G401.6 (cell line): Measurements from ENCODE around the gene SPON1.
A peak's percentile ranks its signal among the peaks of the same experiment; 100 is the strongest.
"Not testable (repeated sequence)": the region's sequence is repeated elsewhere in the genome, so short reads cannot be mapped to it uniquely, and the experiment has no call there.

Source experiments
- FAIRE-seq: peaks from 2 replicates; lab custom pipeline; 2012; peaks lifted over from hg19 to GRCh38; lab: Jason Lieb, UNC

Gene SPON1

DNA sequence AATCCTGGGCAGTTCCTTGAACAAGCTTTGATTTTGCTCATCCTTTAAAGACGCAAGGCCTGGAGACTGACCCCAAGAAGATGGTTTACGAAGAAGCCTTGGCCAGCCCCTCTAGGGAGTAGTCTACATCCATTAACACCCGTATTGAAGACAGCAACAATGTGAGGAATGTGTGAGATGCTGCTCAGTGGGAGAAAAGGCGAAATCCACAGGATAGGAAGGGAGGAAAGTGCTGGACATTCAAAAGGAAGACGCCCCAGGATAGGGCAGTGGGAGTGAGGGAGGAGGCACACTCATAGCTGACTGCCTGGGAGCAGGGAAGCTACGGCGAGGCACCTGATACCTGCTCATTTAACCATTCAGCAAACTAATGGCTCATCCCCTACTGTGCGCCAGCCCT lies 282.4 kb downstream of the SPON1 start:
- no peak for FAIRE-seq

DNA sequence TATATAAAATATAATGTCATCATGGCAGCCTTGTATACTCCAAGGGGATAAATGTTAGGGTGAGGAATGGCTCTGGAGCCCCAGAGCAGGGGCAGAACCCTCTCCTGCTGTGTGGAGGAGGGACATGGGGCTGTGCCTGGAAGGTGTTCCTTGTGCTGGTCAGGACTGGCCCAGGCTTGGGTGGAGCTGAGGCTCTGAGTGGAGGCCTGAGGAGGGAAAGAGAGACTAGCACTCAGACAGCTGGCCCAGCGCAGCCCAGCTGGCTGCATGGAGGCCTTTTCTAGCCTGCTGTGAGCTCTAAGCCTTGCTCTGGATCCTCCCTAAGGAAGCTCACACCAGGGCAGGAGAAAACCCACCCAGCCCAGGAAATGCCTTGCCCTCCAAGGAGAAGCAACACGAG lies 282.9 kb downstream of the SPON1 start:
- FAIRE-seq = no peak

DNA sequence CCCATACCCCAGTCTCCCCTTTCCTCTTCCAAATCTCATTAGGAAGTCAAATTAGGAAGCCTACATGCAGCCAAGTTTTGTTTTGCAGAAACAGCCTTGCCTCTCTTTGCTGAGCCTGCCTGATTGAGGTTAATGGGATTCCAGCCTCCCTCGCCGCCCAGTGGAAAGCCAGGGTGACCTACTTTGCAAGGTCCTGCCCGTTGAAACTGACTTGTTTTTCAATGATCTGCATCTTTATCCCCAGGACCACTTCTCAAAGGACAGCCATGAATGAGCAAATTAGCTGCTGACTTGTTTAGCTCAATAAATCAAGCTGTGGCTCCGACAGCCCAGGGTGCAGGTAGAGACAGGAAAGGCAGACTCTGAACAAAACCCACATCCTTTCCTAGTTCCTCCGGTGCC lies 286.1 kb downstream of the SPON1 start:
- no peak for FAIRE-seq

DNA sequence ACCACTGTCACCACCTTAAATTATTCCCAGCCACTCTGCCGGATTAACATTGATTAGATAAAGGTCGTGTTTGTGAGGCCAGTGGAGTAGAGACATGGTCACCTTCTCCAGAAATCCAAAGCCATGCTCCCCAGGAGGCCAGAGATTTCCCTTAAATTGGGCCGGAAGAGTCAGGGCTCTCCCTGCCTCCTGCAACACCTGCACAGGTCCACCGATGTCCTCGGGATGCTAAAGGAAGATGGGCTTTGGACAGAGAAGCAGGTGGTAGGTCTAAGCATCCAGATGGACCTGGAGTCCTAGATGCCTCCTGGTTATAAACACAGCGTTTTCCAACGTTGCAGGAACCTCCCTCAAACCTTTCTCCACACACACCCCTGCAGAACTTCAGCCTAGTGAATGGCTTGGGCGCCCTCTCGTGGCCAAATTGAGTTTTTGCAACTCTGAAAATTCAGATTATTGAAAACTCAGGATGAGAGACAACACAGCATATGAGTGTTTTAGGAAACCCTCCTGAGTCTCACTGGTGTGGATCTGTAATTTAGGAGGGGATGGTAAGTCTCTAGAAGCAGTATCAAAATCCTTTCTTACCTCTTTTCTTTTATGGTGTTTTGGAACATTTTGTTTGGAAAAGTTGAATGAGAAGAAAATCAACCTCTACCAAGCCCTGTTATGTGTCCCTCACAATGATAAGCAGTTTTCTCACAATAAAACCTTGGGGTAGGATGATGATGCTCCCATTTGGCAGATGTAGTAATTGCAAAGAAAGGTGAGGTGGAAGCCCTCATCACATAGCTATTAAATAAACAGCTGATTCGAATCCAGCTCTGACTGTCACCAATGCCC lies 286.8 kb downstream of the SPON1 start:
- FAIRE-seq = peak; percentile 91

DNA sequence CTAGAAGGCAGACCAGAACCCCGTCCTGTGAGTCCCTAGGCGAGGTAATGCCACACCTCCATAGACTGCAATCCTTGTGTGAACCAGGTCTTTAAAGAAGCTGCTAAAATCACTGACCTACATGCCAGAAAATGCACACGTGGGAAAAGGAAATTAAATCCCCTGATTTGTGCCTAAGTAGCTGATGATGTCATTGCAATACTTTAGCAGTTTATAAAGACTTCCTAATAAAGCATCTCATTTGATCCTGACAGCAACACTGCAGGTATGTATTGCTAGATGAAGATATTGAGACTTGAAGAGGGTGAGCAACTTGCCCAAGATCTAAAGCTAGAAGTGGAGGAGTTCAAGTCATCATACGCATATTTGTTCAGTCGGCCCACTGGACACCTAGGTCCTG lies 289.2 kb downstream of the SPON1 start:
- no peak for FAIRE-seq

DNA sequence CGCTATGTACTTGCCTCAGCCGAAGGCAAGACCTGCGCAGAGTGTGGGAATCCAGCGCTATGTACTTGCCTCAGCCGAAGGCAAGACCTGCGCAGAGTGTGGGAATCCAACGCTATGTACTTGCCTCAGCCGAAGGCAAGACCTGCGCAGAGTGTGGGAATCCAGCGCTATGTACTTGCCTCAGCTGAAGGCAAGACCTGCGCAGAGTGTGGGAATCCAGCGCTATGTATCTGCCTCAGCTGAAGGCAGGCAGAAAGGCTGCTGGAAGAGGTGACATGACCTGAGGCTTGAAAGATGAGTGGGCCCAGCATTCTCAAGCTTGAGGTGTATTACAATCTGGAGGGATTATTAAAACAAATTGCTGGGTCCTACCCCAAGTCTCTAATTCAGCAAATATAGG lies 290.0 kb downstream of the SPON1 start:
- not testable (repeated sequence) for FAIRE-seq

DNA sequence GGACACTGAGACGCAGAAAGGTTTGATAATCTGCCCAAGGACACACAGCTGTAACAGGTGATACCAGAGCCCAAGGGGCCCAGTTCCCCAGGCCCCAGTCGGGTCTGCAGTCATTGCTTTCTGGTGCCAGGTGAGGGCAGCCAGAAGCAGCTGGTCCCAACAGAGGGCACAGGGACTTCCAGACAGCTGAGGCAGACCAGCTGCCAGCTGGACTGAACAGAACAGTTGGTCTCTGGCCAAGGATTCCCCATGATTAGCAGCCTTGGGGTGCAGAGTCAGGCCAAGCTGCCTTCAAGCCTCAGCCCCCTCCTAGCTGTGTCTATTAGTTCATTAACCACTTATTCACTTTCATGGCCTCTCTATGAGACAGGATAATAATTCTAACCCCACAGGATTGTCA lies 290.9 kb downstream of the SPON1 start:
- FAIRE-seq = no peak

DNA sequence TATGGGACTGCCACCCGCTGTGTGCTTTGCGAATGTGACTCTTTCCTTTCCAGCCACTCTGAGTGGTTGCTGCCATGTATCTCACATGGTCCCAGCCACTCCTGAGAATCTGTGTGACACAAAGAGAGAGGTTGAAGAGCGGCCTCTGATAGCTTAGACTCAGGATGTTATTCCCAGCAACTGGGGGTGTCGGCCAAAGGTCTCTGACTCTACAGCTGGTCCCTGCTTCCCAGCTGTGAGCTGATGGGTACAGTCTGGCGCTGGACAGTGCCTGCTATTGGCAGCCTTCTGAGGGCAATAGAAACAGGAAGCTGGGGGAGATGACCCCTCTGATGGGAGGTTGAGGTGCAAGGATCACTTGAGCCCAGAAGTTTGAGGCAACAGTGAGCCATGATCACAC lies 291.3 kb downstream of the SPON1 start:
- FAIRE-seq = no peak

DNA sequence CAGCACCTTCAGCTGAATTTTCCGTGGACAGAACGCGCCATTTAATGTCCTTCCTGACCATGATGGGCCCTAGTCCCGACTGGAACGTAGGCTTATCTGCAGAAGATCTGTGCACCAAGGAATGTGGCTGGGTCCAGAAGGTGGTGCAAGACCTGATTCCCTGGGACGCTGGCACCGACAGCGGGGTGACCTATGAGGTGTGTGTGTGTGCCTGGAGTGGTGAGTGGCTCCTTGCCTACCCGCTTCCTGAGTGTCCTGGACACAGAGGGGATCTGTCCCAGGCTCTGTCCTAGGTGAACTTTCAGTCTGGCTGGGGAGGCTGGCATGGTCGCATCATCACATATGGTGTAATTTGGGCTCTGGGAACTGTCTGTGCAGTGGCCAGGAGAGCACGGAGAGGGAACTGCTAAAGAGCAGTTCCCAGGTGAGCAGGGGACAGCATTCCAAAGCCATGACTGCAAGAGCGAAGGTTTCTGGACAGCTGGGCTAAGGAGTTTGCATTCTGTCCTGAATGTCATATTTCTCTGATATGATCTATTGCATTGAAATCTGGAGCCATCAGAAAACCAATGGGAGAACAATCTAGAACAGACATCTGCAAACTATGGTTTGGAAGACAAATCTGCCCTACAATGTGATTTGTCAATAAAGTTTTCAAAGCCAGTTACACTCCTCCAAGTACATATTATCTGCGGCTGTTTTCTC lies 292.2 kb downstream of the SPON1 start:
- FAIRE-seq = no peak

DNA sequence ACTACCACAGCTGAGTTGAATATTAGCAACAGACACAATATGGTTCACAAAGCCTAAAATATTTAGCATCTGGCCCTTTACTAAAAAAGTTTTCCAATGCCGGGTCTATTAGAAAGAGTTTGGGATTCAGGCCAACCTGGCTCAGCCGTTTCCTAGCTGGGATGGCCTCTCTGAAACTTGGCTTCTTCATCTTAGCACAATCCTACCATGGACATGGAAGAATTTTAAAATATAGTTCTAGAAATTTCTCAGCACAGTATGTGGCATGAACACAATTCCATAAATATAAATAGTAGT lies 292.7 kb downstream of the SPON1 start:
- FAIRE-seq = no peak

DNA sequence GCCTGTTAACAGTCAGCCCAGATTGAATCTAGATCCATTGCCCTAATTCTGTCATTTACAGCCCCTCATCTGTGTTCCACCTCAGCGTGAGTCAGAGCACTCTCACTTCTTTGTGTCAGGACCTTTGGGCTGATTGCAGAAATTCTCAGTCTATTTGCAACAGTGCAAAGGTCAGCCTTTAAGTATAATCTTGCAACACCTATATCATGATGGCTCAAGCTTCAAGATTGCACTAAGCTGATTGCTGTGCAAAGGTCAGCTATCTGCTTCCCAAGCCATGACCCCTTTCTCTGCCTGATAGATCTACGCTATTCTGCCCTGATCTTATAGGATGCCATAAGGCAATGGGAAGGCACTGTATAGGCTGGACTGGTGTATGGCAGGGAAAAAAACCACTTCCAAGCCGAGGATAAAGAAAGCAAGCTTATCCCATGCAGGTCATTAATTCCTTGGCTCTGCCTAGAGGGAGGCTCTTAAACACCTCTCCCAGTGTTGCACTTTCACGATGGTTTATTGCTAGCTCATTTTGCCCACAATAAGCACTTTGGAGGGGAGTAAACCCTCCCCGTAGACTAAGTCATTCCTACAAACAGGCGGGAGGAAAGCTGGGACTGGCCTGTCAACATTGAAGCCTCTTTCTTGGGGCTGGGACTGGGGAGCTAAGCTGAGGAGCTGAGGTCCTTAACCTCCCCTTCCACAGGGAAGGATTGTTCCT lies 295.9 kb downstream of the SPON1 start:
- no peak for FAIRE-seq

DNA sequence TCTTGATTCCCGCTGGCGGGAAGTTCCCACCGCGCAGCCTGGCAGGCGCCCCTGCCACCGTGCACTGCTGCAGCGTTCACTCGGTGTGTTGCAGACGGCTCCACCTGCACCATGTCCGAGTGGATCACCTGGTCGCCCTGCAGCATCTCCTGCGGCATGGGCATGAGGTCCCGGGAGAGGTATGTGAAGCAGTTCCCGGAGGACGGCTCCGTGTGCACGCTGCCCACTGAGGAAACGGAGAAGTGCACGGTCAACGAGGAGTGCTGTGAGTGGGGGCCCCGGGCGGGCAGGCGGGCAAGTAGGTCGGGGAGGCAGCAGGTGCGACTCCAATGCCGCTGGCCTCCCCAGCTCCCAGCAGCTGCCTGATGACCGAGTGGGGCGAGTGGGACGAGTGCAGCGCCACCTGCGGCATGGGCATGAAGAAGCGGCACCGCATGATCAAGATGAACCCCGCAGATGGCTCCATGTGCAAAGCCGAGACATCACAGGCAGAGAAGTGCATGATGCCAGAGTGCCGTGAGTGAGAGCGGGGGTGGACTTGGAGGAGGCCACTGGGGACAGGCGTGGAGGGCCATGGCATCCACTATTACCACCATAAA lies 296.8 kb downstream of the SPON1 start:
- FAIRE-seq = no peak

DNA sequence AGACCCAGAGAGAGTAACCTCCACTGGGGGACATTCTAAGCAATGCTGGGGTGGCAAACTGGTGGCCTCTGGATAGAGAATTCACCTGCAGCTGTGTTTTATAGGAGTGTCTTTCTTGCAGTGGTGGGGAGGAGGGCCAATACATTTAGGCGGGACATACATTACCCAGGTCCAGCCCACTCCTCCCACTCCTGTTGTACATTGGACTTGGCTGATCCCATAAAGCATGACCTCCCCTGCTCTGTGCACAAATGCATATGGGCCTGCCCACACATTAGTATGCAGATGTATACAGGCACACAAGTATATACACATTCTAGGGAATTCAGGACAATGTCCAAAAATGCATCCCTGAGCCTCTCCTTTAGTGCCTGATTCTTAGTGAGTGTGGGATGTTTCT lies 297.4 kb downstream of the SPON1 start:
- no peak for FAIRE-seq

DNA sequence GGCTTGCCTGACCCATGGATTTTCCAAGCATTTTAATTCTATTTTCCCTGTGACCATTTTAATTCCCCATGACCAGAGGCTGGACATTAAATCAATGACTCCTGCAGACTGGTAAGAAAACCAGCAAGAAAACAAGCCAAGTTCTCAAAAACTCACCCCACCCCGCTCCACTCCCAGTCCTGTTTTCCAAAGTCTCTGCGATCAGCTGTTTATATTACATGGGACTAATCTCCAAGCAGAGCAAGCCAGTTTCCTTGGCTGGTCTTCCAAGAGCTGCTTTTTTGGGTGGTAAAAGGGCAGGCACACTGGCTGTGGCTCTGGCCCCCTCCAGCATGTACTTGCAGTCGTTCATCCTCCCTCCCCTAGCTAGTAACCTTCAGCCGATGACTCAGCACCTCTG lies 298.5 kb downstream of the SPON1 start:
- FAIRE-seq = no peak

DNA sequence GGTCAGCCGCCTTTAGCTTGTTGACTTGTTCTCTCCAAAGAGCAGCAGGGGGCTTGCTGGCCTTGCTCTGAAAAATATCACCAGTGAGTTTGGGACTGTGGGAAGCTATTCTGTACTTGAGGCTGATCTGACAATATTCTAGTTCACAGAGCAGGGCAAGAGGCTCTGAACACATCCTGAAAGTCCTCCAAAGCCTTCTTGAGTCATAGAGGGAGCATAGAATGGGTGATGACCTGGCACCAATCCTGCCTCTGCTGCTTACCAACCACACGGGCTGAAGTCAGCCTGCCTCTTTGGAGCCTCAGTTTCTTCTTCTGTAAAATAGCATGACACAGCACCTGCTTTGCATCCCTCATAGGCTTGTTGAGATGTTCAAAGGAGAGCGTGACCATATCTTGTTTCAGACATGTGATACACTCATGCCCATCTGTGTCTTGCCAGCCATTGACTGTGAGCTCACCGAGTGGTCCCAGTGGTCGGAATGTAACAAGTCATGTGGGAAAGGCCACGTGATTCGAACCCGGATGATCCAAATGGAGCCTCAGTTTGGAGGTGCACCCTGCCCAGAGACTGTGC lies 299.8 kb downstream of the SPON1 start:
- FAIRE-seq = no peak

DNA sequence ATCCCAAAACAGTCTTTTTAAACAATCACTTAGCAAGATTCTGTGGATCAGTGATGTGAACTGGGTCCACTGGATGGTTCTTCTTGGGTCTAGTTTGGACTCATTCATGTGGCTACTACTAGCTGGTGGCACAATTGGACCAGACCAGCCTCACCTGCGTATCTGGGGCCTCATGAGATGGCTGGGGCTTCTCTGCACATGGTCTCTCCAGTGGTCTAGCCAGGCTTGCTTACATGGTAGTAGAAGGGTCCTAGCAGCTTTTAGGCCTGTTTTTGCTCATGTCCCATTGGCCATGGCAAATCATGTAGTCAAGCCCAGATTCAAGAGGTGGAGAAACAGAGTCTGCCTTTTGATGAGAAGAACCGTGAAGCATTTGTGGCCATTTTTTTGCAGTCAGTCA lies 302.4 kb downstream of the SPON1 start:
- FAIRE-seq = no peak

DNA sequence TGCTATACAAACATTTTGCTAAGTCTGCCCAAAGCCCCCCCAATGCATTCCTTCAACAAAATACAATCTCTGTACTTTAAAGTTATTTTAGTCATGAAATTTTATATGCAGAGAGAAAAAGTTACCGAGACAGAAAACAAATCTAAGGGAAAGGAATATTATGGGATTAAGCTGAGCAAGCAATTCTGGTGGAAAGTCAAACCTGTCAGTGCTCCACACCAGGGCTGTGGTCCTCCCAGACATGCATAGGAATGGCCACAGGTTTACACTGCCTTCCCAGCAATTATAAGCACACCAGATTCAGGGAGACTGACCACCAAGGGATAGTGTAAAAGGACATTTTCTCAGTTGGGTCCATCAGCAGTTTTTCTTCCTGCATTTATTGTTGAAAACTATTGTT lies 304.1 kb downstream of the SPON1 start:
- no peak for FAIRE-seq

DNA sequence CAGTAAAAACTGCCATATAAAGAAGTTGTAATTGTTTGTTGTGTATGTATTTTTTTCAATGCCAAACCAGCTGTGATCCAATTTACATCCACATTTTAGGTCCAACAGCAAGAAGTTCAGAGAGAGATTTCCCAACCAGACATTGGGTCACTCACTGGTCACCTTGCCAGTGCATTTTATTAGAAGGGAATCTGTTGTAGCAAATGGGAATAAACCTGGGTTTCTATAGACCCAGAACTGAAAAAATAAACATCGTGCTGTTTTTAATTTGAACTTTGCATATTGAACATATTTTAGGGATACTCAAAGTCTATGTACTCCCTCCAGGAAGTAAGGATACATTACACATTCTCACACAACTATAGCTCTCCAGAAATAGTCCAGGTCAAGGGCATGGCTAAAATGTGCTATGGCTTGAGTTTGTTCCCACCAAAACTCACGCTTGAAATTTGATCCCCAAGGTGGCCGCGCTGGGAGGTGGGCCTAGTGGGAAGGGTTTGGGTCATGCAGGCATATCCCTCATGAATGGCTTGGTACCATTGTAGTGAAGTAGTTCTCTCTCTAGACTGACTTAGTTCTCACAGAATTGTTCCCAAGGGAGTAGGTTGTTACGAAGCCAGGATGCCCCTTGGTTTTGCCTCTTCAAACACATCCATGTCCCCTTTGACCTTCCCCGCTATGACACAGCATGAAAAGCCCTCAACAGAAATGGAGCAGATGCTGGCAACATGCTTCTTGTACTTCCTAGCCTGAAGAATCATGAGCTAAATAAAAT lies 305.5 kb downstream of the SPON1 start:
- no peak for FAIRE-seq

DNA sequence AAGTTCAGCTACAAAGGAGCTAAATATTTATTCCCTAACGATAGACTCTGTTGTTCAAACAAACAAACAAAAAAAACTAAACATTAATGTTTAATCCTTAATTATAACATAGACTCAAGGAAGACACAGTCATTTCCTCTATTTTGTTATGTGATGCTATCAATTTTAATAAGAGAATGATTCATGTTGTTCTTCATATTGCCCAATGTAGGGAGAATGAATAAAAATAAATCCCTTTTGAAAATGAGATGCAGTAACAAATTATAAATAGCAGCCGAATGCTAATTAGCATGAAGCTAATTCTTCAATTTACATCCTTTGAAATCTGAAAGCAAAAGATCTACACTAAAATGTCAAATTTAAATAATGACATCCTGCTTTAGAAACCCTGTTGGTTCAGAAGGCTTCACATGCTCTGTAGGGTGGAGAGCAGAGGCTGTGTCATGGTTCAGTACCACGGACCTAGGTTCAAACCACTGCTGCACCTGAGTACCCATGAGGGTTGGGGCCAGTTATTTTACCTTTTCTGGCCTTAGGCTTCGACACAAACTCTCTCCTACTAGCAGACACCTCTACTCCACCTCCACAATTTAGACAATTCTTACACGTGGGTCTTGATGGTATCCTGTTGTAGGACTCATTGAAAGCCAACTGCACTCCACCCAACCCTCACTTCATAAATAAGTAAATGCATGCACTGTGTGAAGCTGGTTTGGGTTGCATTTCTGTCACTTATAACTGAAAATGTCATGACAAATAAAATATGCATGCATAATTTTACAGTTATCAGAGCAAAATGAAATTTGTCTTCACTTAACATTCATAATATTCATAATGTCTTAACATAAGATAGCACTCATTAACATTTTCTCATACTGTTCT lies 307.4 kb downstream of the SPON1 start:
- no peak for FAIRE-seq

DNA sequence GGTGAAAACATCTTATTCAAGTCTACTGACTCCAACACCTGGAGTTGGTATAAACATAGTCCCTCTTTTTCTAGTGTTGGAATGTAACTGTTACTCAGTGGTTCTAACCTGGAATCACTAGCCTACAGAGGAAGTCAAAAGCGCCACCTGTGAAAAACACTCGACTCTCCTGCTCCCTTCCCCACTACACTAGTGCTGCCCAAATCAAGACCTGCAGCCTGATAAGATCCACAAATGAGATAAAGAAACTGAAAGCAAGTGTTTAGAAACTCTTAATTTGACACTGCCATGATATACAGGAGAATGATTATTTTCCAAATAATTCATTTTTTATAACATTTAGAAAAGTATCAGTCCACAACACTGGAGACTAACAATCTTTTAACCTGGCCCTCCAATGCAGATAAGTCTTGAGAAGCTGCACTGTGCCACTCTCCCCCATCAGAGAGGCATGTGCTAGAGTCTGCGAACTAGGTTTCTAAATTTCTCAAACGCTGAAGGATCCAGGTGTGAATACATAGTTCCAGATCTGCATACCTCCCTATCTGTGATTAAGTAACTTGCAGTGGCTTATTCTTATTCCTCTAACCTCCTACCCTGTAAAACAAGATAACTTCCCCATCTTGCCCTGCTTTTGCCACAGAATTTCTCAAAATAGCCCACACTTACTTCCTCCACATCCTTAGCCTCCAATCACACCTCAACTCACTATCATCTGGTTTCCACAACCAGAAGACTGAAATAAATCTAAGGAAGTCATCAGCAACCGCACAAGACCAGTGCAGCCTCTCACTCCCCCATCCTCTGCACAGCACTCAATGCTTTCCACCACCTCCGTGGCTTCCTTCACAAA lies 308.4 kb downstream of the SPON1 start:
- no peak for FAIRE-seq
